H1 (cell line): ENCODE results near the gene TSEN54. TPM values are rescaled to one million over a fixed set of nuclear protein-coding genes. Genes with fewer than 3 reads are reported as not detected.

ENCODE experiments used
- CTCF ChIA-PET: fragments of 300-600 bp; sonication (Branson Sonifier 250); formaldehyde crosslinking; loops from one replicate; lab custom pipeline; 2021; ENCODE audit not compliant: partially characterized antibody; lab: Charles Lee
- POLR2A ChIA-PET: fragments of 300-600 bp; sonication (Branson Sonifier 250); formaldehyde crosslinking; loops from one replicate; lab custom pipeline; 2021; ENCODE audit warnings: inconsistent platforms; ENCODE audit not compliant: partially characterized antibody; lab: Charles Lee
- DNase-seq, 2 experiments: peaks; one replicate each; pipeline versions ENCODE4 v3.0.0 to v3.0.0-alpha.2; 2010 to 2022; ENCODE audit warnings: low spot score in 2 of 2, low read depth in 1 of 2, mixed read lengths in 1 of 2
- FAIRE-seq: peaks from 2 replicates; lab custom pipeline; 2011; peaks lifted over from hg19 to GRCh38; lab: Jason Lieb, UNC
- H2AFZ ChIP-seq: 2 replicates; pipeline ENCODE4 v1.8.1; 2012; ENCODE audit warnings: low read length, inconsistent platforms
- H2AK5ac ChIP-seq: 2 replicates; pipeline ENCODE4 v1.6.1; 2013; ENCODE audit warnings: low read depth, low read length
- H2BK120ac ChIP-seq: replicated peaks from 2 replicates; pipeline ENCODE3; 2013; ENCODE audit warnings: low read depth, low read length, inconsistent platforms
- H2BK12ac ChIP-seq: 2 replicates; pipeline ENCODE4 v1.6.1; 2013; ENCODE audit warnings: low read depth, low read length
- H2BK15ac ChIP-seq: 2 replicates; pipeline ENCODE4 v1.6.1; 2013; ENCODE audit warnings: low read length
- H2BK20ac ChIP-seq: 2 replicates; pipeline ENCODE4 v1.6.1; 2013; ENCODE audit warnings: low read length
- H2BK5ac ChIP-seq: 2 replicates; pipeline ENCODE4 v1.6.1; 2013; ENCODE audit warnings: low read depth, low read length
- H3K14ac ChIP-seq: 2 replicates; pipeline ENCODE4 v1.6.1; 2013; ENCODE audit warnings: inconsistent platforms; ENCODE audit not compliant: insufficient read length
- H3K18ac ChIP-seq: 2 replicates; pipeline ENCODE4 v1.6.1; 2013; ENCODE audit warnings: low read length; ENCODE audit errors: extremely low read depth
- H3K23ac ChIP-seq: 2 replicates; pipeline ENCODE4 v1.6.1; 2013; ENCODE audit warnings: inconsistent platforms; ENCODE audit not compliant: insufficient read length
- H3K23me2 ChIP-seq: 2 replicates; pipeline ENCODE4 v1.6.1; 2013; ENCODE audit warnings: low read depth, low read length
- H3K27ac ChIP-seq: 2 replicates; pipeline ENCODE4 v1.6.1; 2011; ENCODE audit warnings: low read depth, low read length, inconsistent platforms
- H3K27me3 ChIP-seq, 4 experiments: replicated peaks in 1 of 4; 1 replicate in 1 of 4; 2 replicates in 3 of 4; pipeline versions ENCODE4 v1.6.1 to v1.8.1; 2011 to 2013; ENCODE audit warnings: low read length in 3 of 4, mild to moderate bottlenecking in 3 of 4, inconsistent platforms in 2 of 4, mixed read lengths in 2 of 4, moderate library complexity in 1 of 4; ENCODE audit not compliant: control insufficient read depth in 3 of 4, insufficient read depth in 3 of 4; ENCODE audit errors: extremely low read depth in 1 of 4
- H3K36me3 ChIP-seq, 4 experiments: 2 replicates each; pipeline versions ENCODE4 v1.6.1 to v1.8.1; 2011 to 2013; ENCODE audit warnings: mild to moderate bottlenecking in 4 of 4, low read length in 3 of 4, moderate library complexity in 2 of 4, control low read depth in 1 of 4, inconsistent platforms in 1 of 4; ENCODE audit not compliant: insufficient read depth in 4 of 4, control insufficient read depth in 2 of 4
- H3K4ac ChIP-seq: replicated peaks from 2 replicates; pipeline ENCODE3; 2013; ENCODE audit warnings: low read length, low read depth, mixed read lengths, inconsistent platforms; ENCODE audit not compliant: insufficient read length
- H3K4me1 ChIP-seq, 4 experiments: replicated peaks in 1 of 4; 1 replicate in 1 of 4; 2 replicates in 3 of 4; pipeline versions ENCODE4 v1.6.1 to v1.8.1; 2011 to 2013; ENCODE audit warnings: low read length in 3 of 4, inconsistent platforms in 2 of 4, mixed read lengths in 1 of 4; ENCODE audit not compliant: insufficient read depth in 4 of 4, control insufficient read depth in 3 of 4
- H3K4me2 ChIP-seq, 2 experiments: 2 replicates each; pipeline versions ENCODE4 v1.6.1 to v1.8.1; 2011 to 2013; ENCODE audit warnings: low read depth in 2 of 2, low read length in 2 of 2, control low read depth in 1 of 2, inconsistent platforms in 1 of 2, mild to moderate bottlenecking in 1 of 2; ENCODE audit not compliant: insufficient read depth in 1 of 2
- H3K4me3 ChIP-seq, 4 experiments: fragments of 200-600, 300-600 bp in 1 of 4; sonication (generic), shearing (Covaris generic), sonication (Bioruptor Twin) in 1 of 4; 2 replicates each; pipeline versions ENCODE4 v1.5.1 to v1.8.1; 2011 to 2016; ENCODE audit warnings: low read length in 4 of 4, low read depth in 3 of 4, control low read depth in 2 of 4, inconsistent platforms in 2 of 4, mild to moderate bottlenecking in 2 of 4, mixed read lengths in 1 of 4, moderate library complexity in 1 of 4; ENCODE audit not compliant: insufficient read depth in 2 of 4; ENCODE audit errors: extremely low read depth in 1 of 4
- H3K56ac ChIP-seq: replicated peaks from 2 replicates; pipeline ENCODE3; 2013; ENCODE audit warnings: low read depth, mild to moderate bottlenecking, mixed read lengths, low read length, inconsistent platforms; ENCODE audit not compliant: insufficient read length
- H3K79me1 ChIP-seq: 2 replicates; pipeline ENCODE4 v1.6.1; 2013; ENCODE audit warnings: low read depth, low read length, control low read depth
- H3K79me2 ChIP-seq, 2 experiments: 2 replicates each; pipeline versions ENCODE4 v1.6.1 to v1.8.1; 2012 to 2013; ENCODE audit warnings: low read length in 2 of 2, mild to moderate bottlenecking in 2 of 2, inconsistent platforms in 1 of 2; ENCODE audit not compliant: insufficient read depth in 2 of 2, control insufficient read depth in 1 of 2
- H3K9ac ChIP-seq, 4 experiments: replicated peaks in 1 of 4; 1 replicate in 1 of 4; 2 replicates in 3 of 4; pipeline versions ENCODE4 v1.6.1 to v1.8.1; 2011 to 2013; ENCODE audit warnings: low read depth in 3 of 4, low read length in 3 of 4, control low read depth in 2 of 4, mild to moderate bottlenecking in 2 of 4, moderate library complexity in 2 of 4, inconsistent platforms in 1 of 4; ENCODE audit errors: extremely low read depth in 1 of 4
- H3K9me3 ChIP-seq, 2 experiments: 2 replicates each; pipeline versions ENCODE4 v1.6.1 to v1.8.1; 2012 to 2013; ENCODE audit warnings: mild to moderate bottlenecking in 2 of 2, moderate library complexity in 2 of 2, control low read depth in 1 of 2, inconsistent platforms in 1 of 2, low read depth in 1 of 2, low read length in 1 of 2, mixed read lengths in 1 of 2; ENCODE audit not compliant: insufficient read depth in 2 of 2
- H4K20me1 ChIP-seq, 2 experiments: replicated peaks in 1 of 2; 2 replicates each; pipeline versions ENCODE3 to v1.8.1; 2011 to 2013; ENCODE audit warnings: inconsistent platforms in 2 of 2, low read length in 2 of 2, mild to moderate bottlenecking in 1 of 2; ENCODE audit not compliant: insufficient read depth in 2 of 2, control insufficient read depth in 1 of 2
- H4K5ac ChIP-seq: 2 replicates; pipeline ENCODE4 v1.6.1; 2013; ENCODE audit warnings: low read length, low read depth, mixed read lengths, inconsistent platforms; ENCODE audit not compliant: insufficient read length
- H4K8ac ChIP-seq: 2 replicates; pipeline ENCODE4 v1.8.0; 2013; ENCODE audit warnings: mild to moderate bottlenecking, moderate library complexity, low read length, inconsistent platforms; ENCODE audit not compliant: insufficient read depth; ENCODE audit errors: extremely low read depth
- H4K91ac ChIP-seq: replicated peaks from 2 replicates; pipeline ENCODE3; 2013; ENCODE audit warnings: low read length, mixed read lengths, inconsistent platforms; ENCODE audit not compliant: insufficient read length
- BACH1 ChIP-seq: IDR thresholded peaks from 2 replicates; pipeline ENCODE4 v1.6.1; 2012; ENCODE audit warnings: low read length, improper control_type of control experiment
- BRCA1 ChIP-seq: IDR thresholded peaks from 2 replicates; pipeline ENCODE4 v1.6.1; 2012; ENCODE audit warnings: low read depth, low read length, improper control_type of control experiment
- EP300 ChIP-seq, 2 experiments: IDR thresholded peaks; 1 replicate in 1 of 2; 2 replicates in 1 of 2; pipeline ENCODE4 v1.6.1; 2011 to 2012; ENCODE audit warnings: low read depth in 2 of 2, low read length in 2 of 2, mild to moderate bottlenecking in 2 of 2, borderline replicate concordance in 1 of 2, inconsistent platforms in 1 of 2, moderate library complexity in 1 of 2
- JUND ChIP-seq: IDR thresholded peaks from 2 replicates; pipeline ENCODE4 v1.6.1; 2011; ENCODE audit warnings: mild to moderate bottlenecking, improper control_type of control experiment, low read length
- RAD21 ChIP-seq, 2 experiments: IDR thresholded peaks in 1 of 2; conservative IDR thresholded peaks in 1 of 2; 2 replicates each; pipeline ENCODE4 v1.6.1; 2011; ENCODE audit warnings: low read depth in 2 of 2, low read length in 2 of 2, improper control_type of control experiment in 1 of 2, inconsistent platforms in 1 of 2, mild to moderate bottlenecking in 1 of 2, moderate library complexity in 1 of 2
- SIRT6 ChIP-seq: IDR thresholded peaks from one replicate; pipeline ENCODE4 v1.7.1; 2012; ENCODE audit warnings: low read length, inconsistent platforms
- TAF1 ChIP-seq: IDR thresholded peaks from 2 replicates; pipeline ENCODE4 v1.6.1; 2011; ENCODE audit warnings: mild to moderate bottlenecking, low read depth, low read length
- TEAD4 ChIP-seq: IDR thresholded peaks from 2 replicates; pipeline ENCODE4 v1.6.1; 2012; ENCODE audit warnings: low read depth, low read length, inconsistent platforms, mixed read lengths
- WGBS, 2 experiments: shearing (Covaris generic) in 1 of 2; methylation state at CpG; one replicate each; pipeline versions ENCODE4 v1.1.6 to v1.1.7; 2013 to 2015; ENCODE audit warnings: low lambda C conversion rate in 2 of 2, mixed read lengths in 2 of 2, inconsistent platforms in 1 of 2, low coverage in 1 of 2, missing lambda C conversion rate in 1 of 2; ENCODE audit not compliant: insufficient replicate concordance in 2 of 2, insufficient coverage in 1 of 2, insufficient read length in 1 of 2; ENCODE audit errors: extremely low coverage in 1 of 2, missing lambda C conversion rate in 1 of 2; 5-methylcytosine and 5-hydroxymethylcytosine counted together
- polyA plus RNA-seq, 7 experiments: library from polyadenylated mRNA; depleted of rRNA in 3 of 7; stranded (reverse) in 5 of 7; unstranded in 2 of 7; fragments of >200 nt in 5 of 7; fragments of 200-250 nt in 2 of 7; gene quantifications; 1 replicate in 5 of 7; 2 replicates in 1 of 7; 4 replicates in 1 of 7; pipeline versions ENCODE4 v1.2.1 to v1.2.3, GENCODE V29; 2011 to 2013; ENCODE audit warnings: missing spikeins in 2 of 7, mixed read lengths in 2 of 7
- total RNA-seq: library from RNA; stranded (reverse); fragmentation: NEBNext Ultra II Directional; extraction: Animal tissue kit (Norgen Biotek cat#: 25700); gene quantifications from 2 replicates; pipeline ENCODE4 v1.2.1, GENCODE V29; 2021

TSEN54 gene
- total and polyA plus RNA-seq, 2 of the 8 experiments (the other 6 are each of a cell fraction or from before 2014, with no cell fraction given) = 43.6 to 60.3 TPM

DNA sequence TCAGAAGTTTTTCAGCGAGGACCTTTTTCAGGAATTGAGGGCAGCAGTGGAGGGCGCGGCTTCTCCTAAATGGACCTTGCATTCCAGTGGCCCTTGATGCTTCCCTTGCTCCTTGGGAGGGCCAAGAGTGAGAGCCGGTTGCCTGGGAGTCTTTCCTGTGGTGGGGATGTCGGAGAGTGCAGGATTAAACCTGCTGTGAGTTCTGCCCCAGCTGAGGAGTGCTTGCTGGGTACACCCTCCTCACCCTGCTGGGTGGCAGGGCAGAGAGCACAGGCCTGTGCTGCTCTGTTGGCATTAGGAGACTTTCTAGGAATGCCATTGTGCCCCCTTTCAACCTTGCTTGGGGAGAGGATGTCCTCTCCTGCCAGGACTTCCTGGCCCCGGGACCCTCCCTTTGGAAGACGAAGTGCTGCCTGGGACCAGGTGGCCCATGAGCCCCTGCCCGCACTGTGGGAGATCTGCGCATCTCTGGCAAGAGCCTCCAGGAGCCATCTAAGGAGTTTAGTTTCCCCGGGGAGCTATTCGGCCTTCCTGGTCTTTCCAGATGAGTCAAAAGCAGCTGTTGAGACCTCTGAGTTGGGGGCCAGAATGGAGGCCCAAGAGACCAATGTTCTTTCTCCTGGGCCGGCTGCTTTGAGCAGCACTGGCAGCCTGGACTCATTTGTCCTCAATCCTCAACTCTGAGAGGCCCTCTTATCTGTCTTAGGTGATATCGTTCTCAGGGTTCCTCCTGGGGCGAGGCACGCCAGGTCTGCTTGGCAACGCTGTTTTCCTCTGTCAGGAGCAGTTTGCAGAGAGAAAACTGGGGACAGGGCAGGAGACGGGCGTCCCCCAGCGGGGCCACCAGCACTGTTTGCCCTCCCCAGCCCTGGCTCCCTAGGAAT lies 14.8 kb downstream of the TSEN54 start:
- H3K23ac ChIP-seq = no peak overlapping the region
- H3K36me3 ChIP-seq = no peaks in the 10 kb centered on the region
- no peak overlapping the region for H3K4me3 ChIP-seq
- CTCF ChIA-PET = interaction anchor here (0.9 to 1.9 kb wide), 11 partner anchors 11 to 291 kb away, joined by 3 to 7 read pairs (median 4); no protein-coding TSS in a partner anchor
- no peak overlapping the region for H3K9ac ChIP-seq
- H2BK20ac ChIP-seq = no peak overlapping the region
- H2AFZ ChIP-seq = no peak overlapping the region
- H3K56ac ChIP-seq = no peak overlapping the region
- TF ChIP-seq BACH1 = no peak
- no peak for TF ChIP-seq SIRT6
- TF ChIP-seq BRCA1 = no peak
- no peak for TF ChIP-seq JUND
- TF ChIP-seq EP300 (IDR thresholded peaks at IDR 0.05; ENCODE audit: borderline replicate concordance in 1 of 2, low read depth in 2 of 2, low read length in 2 of 2) = no peak
- no peak for TF ChIP-seq RAD21 (IDR thresholded peaks at IDR 0.05 in 1 of 2, conservative IDR thresholded peaks at IDR 0.05 in 1 of 2; ENCODE audit: low read depth in 2 of 2, low read length in 2 of 2)
- TF ChIP-seq TAF1 = no peak
- no peak for TF ChIP-seq TEAD4
- no peak overlapping the region for H2BK15ac ChIP-seq
- no peak overlapping the region for H2AK5ac ChIP-seq
- no peaks in the 10 kb centered on the region for H3K9me3 ChIP-seq
- no peak overlapping the region for H2BK120ac ChIP-seq
- peaks cover 2% of the 10 kb centered on the region for H3K79me1 ChIP-seq
- WGBS, 2 experiments = 87% methylated on average over 18 of the region's 19 CpGs; no CpG with 5 or more reads in 1 of the 2 experiments
- no peak overlapping the region for H2BK5ac ChIP-seq
- DNase-seq = no peak
- no peaks in the 10 kb centered on the region; a peak in 1 of 7 replicates for H3K27me3 ChIP-seq
- H3K4ac ChIP-seq = no peak overlapping the region
- no peak overlapping the region for H3K18ac ChIP-seq
- no peak overlapping the region for H3K14ac ChIP-seq
- no peak overlapping the region for H4K91ac ChIP-seq
- peaks cover 6% of the 10 kb centered on the region; the same call in 1 of the 2 replicates for H3K23me2 ChIP-seq
- H3K27ac ChIP-seq = no peak overlapping the region
- H4K8ac ChIP-seq = peak overlapping the region; percentile 28; the same call in 1 of the 2 replicates
- H3K79me2 ChIP-seq = peaks cover 0 to 7% of the 10 kb centered on the region in 2 experiments; a peak in 1 of 4 replicates
- H4K5ac ChIP-seq = no peak overlapping the region
- H4K20me1 ChIP-seq = peaks cover 8 to 12% of the 10 kb centered on the region in 2 experiments
- no peak overlapping the region for H3K4me2 ChIP-seq
- H3K4me1 ChIP-seq = peaks cover 0 to 12% (median 5%) of the 10 kb centered on the region in 4 experiments; a peak in 5 of 7 replicates
- H2BK12ac ChIP-seq = no peak overlapping the region
- no peak for FAIRE-seq
- POLR2A ChIA-PET = interaction anchor here (0.6 to 3.6 kb wide), 5 partner anchors 11 to 75 kb away, joined by 3 to 12 read pairs (median 3); partner anchors contain the start of gene TMEM94
